Aorta (tissue), 5 donors: Measurements from ENCODE around the gene TMEM141. TPM values are rescaled to one million over a fixed set of nuclear protein-coding genes. Genes with fewer than 3 reads are reported as not detected.

Experiments
- ATAC-seq: fragments of 200-7000 bp; cut with Tn5 transposase; one replicate; pipeline ENCODE4 v1.9.1; 2022; ENCODE audit warnings: moderate library complexity; ENCODE audit not compliant: low FRiP score
- DNase-seq, 2 donors: peaks; one replicate each; pipeline ENCODE4 v3.0.0-alpha.2; 2020
- H3K27ac ChIP-seq, 2 donors: one replicate each; pipeline ENCODE4 v1.5.1; 2013; ENCODE audit warnings: low read length in 2 of 2, mild to moderate bottlenecking in 2 of 2, moderate library complexity in 2 of 2, control low read depth in 1 of 2, inconsistent platforms in 1 of 2, low read depth in 1 of 2
- H3K27me3 ChIP-seq, 2 donors: one replicate each; pipeline ENCODE4 v1.6.1; 2013; ENCODE audit warnings: control low read depth in 1 of 2, low read length in 1 of 2, mild to moderate bottlenecking in 1 of 2, moderate library complexity in 1 of 2; ENCODE audit not compliant: insufficient read depth in 2 of 2, control insufficient read depth in 1 of 2
- H3K36me3 ChIP-seq, 2 donors: one replicate each; pipeline ENCODE4 v1.6.1; 2013; ENCODE audit warnings: control low read depth in 1 of 2, low read length in 1 of 2, mild to moderate bottlenecking in 1 of 2; ENCODE audit not compliant: insufficient read depth in 2 of 2, control insufficient read depth in 1 of 2
- H3K4me1 ChIP-seq, 2 donors: one replicate each; pipeline ENCODE4 v1.6.1; 2013; ENCODE audit warnings: low read length in 2 of 2, control low read depth in 1 of 2, mild to moderate bottlenecking in 1 of 2, moderate library complexity in 1 of 2; ENCODE audit not compliant: insufficient read depth in 2 of 2, control insufficient read depth in 1 of 2
- H3K4me3 ChIP-seq, 2 donors: one replicate each; pipeline ENCODE4 v1.5.1; 2013; ENCODE audit warnings: low read length in 2 of 2, control low read depth in 1 of 2, mild to moderate bottlenecking in 1 of 2
- H3K9me3 ChIP-seq: one replicate; pipeline ENCODE4 v1.6.1; 2013; ENCODE audit warnings: mild to moderate bottlenecking, low read length; ENCODE audit not compliant: control insufficient read depth
- WGBS, 2 donors: extraction: QIAGEN DNeasy Blood & Tissue Kit; methylation state at CpG; one replicate each; pipeline ENCODE4 v1.1.7; 2013; 5-methylcytosine and 5-hydroxymethylcytosine counted together
- intact Hi-C, 2 donors: fragments of 100-400 bp; cut with DNase I; formaldehyde crosslinking; loops; one replicate each; pipeline versions ENCODE4 v1.14.2 to v1.15.0; 2022
- long read RNA-seq, 2 donors: library from polyadenylated mRNA; unstranded; transcript quantifications; one replicate each; pipeline ENCODE4 v2.0.0, GENCODE V29; 2020 to 2021
- polyA plus RNA-seq, 2 donors: library from polyadenylated mRNA; stranded (reverse); fragments of 200-250 nt; gene quantifications; one replicate each; pipeline ENCODE4 v1.2.3, GENCODE V29; 2013
- total RNA-seq, 2 donors: library from RNA; stranded (reverse); fragmentation: NEBNext Ultra II Directional; extraction: Animal tissue kit (Norgen Biotek cat#: 25700); gene quantifications; one replicate each; pipeline ENCODE4 v1.2.1, GENCODE V29; 2021
- donor health status: healthy with polysubstance abuse.
- donor health status: Bipolar disorder and iron deficiency.
- donor health status: DM: no; HTN: no; CAD: no.
- donor health status: DM: no; HTN: no; CAD: no.
- donor health status: DM: yes; HTN: yes; CAD: no.

Gene TMEM141
- total RNA-seq, result 10 to 100 TPM; 26.6 to 27.0 TPM
- 10 to 100 TPM; 57.0 to 95.8 TPM for polyA plus RNA-seq
- long read RNA-seq, donor 1, transcript TMEM141-201 (5 exons, 768 nt), result major isoform, 6 of 9 reads
- long read RNA-seq, donor 1, partial matches to known transcripts, result 1 of 9 reads
- long read RNA-seq, donor 1, other reads (novel, unspliced or antisense), result 1 of 9 reads
- long read RNA-seq, donor 2, partial matches to known transcripts, result 1 of 5 reads
- long read RNA-seq, donor 2, other reads (novel, unspliced or antisense), result 0 of 5 reads

- DNase-seq (peak; percentile 100), ATAC-seq (peak; percentile 99)
- no peaks in the 10 kb centered on the region for H3K9me3 ChIP-seq
- peak within 1 kb of the TSS in 1 of 2 donors; percentile 7 for H3K27ac ChIP-seq
- 1% methylated on average over 61 to 70 of the region's 70 CpGs for WGBS, 2 donors
- H3K4me3 ChIP-seq, result peak within 1 kb of the TSS; percentile 23 to 40
- no peaks in the 10 kb centered on the region for H3K27me3 ChIP-seq
- H3K36me3 ChIP-seq, result no peaks in the 10 kb centered on the region
- H3K4me1 ChIP-seq, result no peaks in the 10 kb centered on the region
- intact Hi-C loops, result loop anchor here in 1 of 2 donors (2.0 to 5.0 kb wide), 2 partner anchors 151 to 238 kb away; partner anchors contain the start of genes ABCA2 and FBXW5
These were observed at the start of gene TMEM141 for GRCh38 chr9:136790640-136791515. Gene TMEM141 (plus strand): TSS chr9:136791344. CDS start chr9:136791371, 27 bp downstream.

GRCh38 chr9:136741883-136742571 lies 49.1 kb upstream of the TMEM141 start:
- no peaks in the 10 kb centered on the region for H3K27me3 ChIP-seq
- ATAC-seq, result peak; percentile 19
- intact Hi-C loops, result no loop called here
- no peak for DNase-seq
- no peaks in the 10 kb centered on the region for H3K4me1 ChIP-seq
- H3K27ac ChIP-seq, result no peak overlapping the region
- WGBS, 2 donors, result 26 to 28% methylated on average over 30 to 32 of the region's 32 CpGs
- no peak overlapping the region for H3K4me3 ChIP-seq
- no peaks in the 10 kb centered on the region for H3K36me3 ChIP-seq
- H3K9me3 ChIP-seq, result no peaks in the 10 kb centered on the region

- no peaks in the 10 kb centered on the region for H3K9me3 ChIP-seq
- H3K27me3 ChIP-seq, result no peaks in the 10 kb centered on the region
- intact Hi-C loops, result no loop called here
- no peaks in the 10 kb centered on the region for H3K4me1 ChIP-seq
- no peak within 1 kb of the TSS for H3K27ac ChIP-seq
- WGBS, 2 donors, result 36% methylated on average over 21 to 25 of the region's 25 CpGs
- peak; percentile 4 for ATAC-seq
- no peak for DNase-seq
- no peaks in the 10 kb centered on the region for H3K36me3 ChIP-seq
- no peak within 1 kb of the TSS for H3K4me3 ChIP-seq
These were observed 48.4 kb upstream of the TMEM141 start, which contains the start of gene LCN10 for GRCh38 chr9:136742591-136743391. Gene LCN10 (minus strand): TSS chr9:136742940. CDS start chr9:136742903, 37 bp downstream.

GRCh38 chr9:136743639-136744211 lies 47.4 kb upstream of the TMEM141 start:
- Histone ChIP-seq H3K27ac (no peak overlapping the region), H3K36me3 (no peaks in the 10 kb centered on the region), H3K27me3 (no peaks in the 10 kb centered on the region), H3K4me1 (no peaks in the 10 kb centered on the region), H3K4me3 (no peak overlapping the region), H3K9me3 (no peaks in the 10 kb centered on the region)
- DNase-seq (no peak), ATAC-seq (no peak)
- intact Hi-C loops, result no loop called here
- WGBS, 2 donors, result 80 to 84% methylated on average over 16 of the region's 16 CpGs

GRCh38 chr9:136744773-136745172 lies 46.4 kb upstream of the TMEM141 start:
- ATAC-seq (no peak), DNase-seq (no peak)
- Histone ChIP-seq H3K36me3 (no peaks in the 10 kb centered on the region), H3K9me3 (no peaks in the 10 kb centered on the region), H3K27ac (no peak overlapping the region), H3K27me3 (no peaks in the 10 kb centered on the region), H3K4me3 (no peak overlapping the region), H3K4me1 (no peaks in the 10 kb centered on the region)
- intact Hi-C loops, result no loop called here
- 85 to 93% methylated on average over 13 to 18 of the region's 18 CpGs for WGBS, 2 donors

- ATAC-seq (no peak), DNase-seq (no peak)
- H3K27me3 ChIP-seq, result no peaks in the 10 kb centered on the region
- H3K36me3 ChIP-seq, result no peaks in the 10 kb centered on the region
- intact Hi-C loops, result no loop called here
- no peak overlapping the region for H3K4me3 ChIP-seq
- no peaks in the 10 kb centered on the region for H3K9me3 ChIP-seq
- no peak overlapping the region for H3K27ac ChIP-seq
- 86 to 89% methylated on average over 23 of the region's 23 CpGs for whole genome bisulfite sequencing, 2 donors
- no peaks in the 10 kb centered on the region for H3K4me1 ChIP-seq
These were observed 45.6 kb upstream of the TMEM141 start for GRCh38 chr9:136745389-136746154.

- Histone ChIP-seq H3K4me1 (no peaks in the 10 kb centered on the region), H3K27ac (no peak overlapping the region), H3K4me3 (no peak overlapping the region), H3K36me3 (no peaks in the 10 kb centered on the region), H3K9me3 (no peaks in the 10 kb centered on the region), H3K27me3 (no peaks in the 10 kb centered on the region)
- intact Hi-C loops, result no loop called here
- WGBS, 2 donors, result 88 to 92% methylated on average over 22 of the region's 22 CpGs
- ATAC-seq (no peak), DNase-seq (no peak)
These were observed 45.0 kb upstream of the TMEM141 start for GRCh38 chr9:136746155-136746490.
